ENCODE results near the gene MVB12B.

DNA sequence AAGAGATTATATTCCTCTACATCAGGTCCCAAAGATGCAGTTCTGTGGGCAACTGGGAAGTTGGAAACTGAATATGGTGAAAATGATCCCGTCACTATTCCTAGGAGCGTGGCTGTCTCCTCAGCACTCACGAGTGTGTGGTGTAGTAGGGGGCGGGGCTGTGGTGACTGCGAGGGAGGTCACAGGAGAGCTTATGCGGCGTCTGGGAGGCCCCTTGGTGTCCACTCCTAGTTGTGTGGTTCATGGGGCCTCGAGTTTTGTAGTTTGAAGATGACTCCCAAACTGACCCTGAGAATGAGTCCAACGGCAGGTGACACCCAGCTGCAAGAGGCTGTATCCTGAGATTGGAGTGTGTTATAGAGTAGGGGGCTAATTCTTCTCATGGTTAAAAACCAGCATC lies 68.2 kb downstream of the MVB12B start:
- TF ChIP-seq POLR2AphosphoS5 (IDR thresholded peaks at IDR 0.05; ENCODE audit: borderline replicate concordance, low read depth, low read length) (no peak), EZH2 (IDR thresholded peaks at IDR 0.05) (no peak), FOXP2 (optimal IDR thresholded peaks at IDR 0.05; ENCODE audit: control extremely low read depth, extremely low read length, insufficient read depth) (no peak)
